Keratinocyte (primary cell): ENCODE measurements around the gene SLC6A9. TPM values are rescaled to one million over a fixed set of nuclear protein-coding genes. Genes with fewer than 3 reads are reported as not detected.

Source experiments
- DNase-seq: peaks from one replicate; pipeline ENCODE4 v3.0.0-alpha.2; 2011; ENCODE audit warnings: low read depth, missing footprints, low spot score
- FAIRE-seq: peaks from 2 replicates; lab custom pipeline; 2011; peaks lifted over from hg19 to GRCh38; lab: Jason Lieb, UNC
- H2AFZ ChIP-seq: 2 replicates; pipeline ENCODE4 v1.6.0; 2012; ENCODE audit warnings: low read length, control low read depth, inconsistent platforms; ENCODE audit not compliant: control insufficient read depth
- H3K27ac ChIP-seq: 2 replicates; pipeline ENCODE4 v1.5.1; 2011; ENCODE audit warnings: low read length; ENCODE audit not compliant: control insufficient read depth, insufficient read depth
- H3K27me3 ChIP-seq: 3 replicates; pipeline ENCODE4 v1.6.0; 2011; ENCODE audit warnings: low read length; ENCODE audit not compliant: control insufficient read depth, insufficient read depth; ENCODE audit errors: extremely low read depth
- H3K36me3 ChIP-seq, 2 experiments: 2 replicates in 1 of 2; 3 replicates in 1 of 2; pipeline ENCODE4 v1.5.1; 2011; ENCODE audit warnings: low read length in 2 of 2, mild to moderate bottlenecking in 1 of 2; ENCODE audit not compliant: control insufficient read depth in 2 of 2, insufficient read depth in 2 of 2; ENCODE audit errors: extremely low read depth in 1 of 2
- H3K4me1 ChIP-seq: 3 replicates; pipeline ENCODE4 v1.5.1; 2011; ENCODE audit warnings: low read length; ENCODE audit not compliant: control insufficient read depth, insufficient read depth; ENCODE audit errors: extremely low read depth
- H3K4me2 ChIP-seq: 3 replicates; pipeline ENCODE4 v1.6.0; 2011; ENCODE audit warnings: low read depth, low read length; ENCODE audit not compliant: control insufficient read depth, insufficient read depth; ENCODE audit errors: extremely low read depth
- H3K4me3 ChIP-seq, 3 experiments: fragments of 200-600 bp in 1 of 3; sonication (generic) in 1 of 3; 2 replicates in 2 of 3; 3 replicates in 1 of 3; pipeline ENCODE4 v1.5.1; 2011 to 2016; ENCODE audit warnings: low read length in 3 of 3, mild to moderate bottlenecking in 3 of 3, control low read depth in 2 of 3, inconsistent platforms in 1 of 3, low read depth in 1 of 3, mixed read lengths in 1 of 3, mixed run types in 1 of 3, moderate library complexity in 1 of 3; ENCODE audit not compliant: control insufficient read depth in 2 of 3, insufficient read depth in 2 of 3; ENCODE audit errors: extremely low read depth in 1 of 3
- H3K79me2 ChIP-seq: 2 replicates; pipeline ENCODE4 v1.6.0; 2012; ENCODE audit warnings: low read length; ENCODE audit not compliant: control insufficient read depth, insufficient read depth
- H3K9ac ChIP-seq: 3 replicates; pipeline ENCODE4 v1.6.0; 2011; ENCODE audit warnings: low read length; ENCODE audit not compliant: control insufficient read depth, insufficient read depth; ENCODE audit errors: extremely low read depth
- H3K9me1 ChIP-seq: 3 replicates; pipeline ENCODE4 v1.6.0; 2011; ENCODE audit warnings: low read length; ENCODE audit not compliant: control insufficient read depth, insufficient read depth; ENCODE audit errors: extremely low read depth
- H3K9me3 ChIP-seq: 2 replicates; pipeline ENCODE4 v1.5.1; 2012; ENCODE audit warnings: low read depth, low read length; ENCODE audit not compliant: control insufficient read depth
- H4K20me1 ChIP-seq: 3 replicates; pipeline ENCODE4 v1.6.0; 2011; ENCODE audit warnings: low read length; ENCODE audit not compliant: control insufficient read depth, insufficient read depth; ENCODE audit errors: extremely low read depth
- EZH2 ChIP-seq: IDR thresholded peaks from one replicate; pipeline ENCODE4 v1.6.1; 2012; ENCODE audit warnings: inconsistent platforms, mild to moderate bottlenecking, low read length, moderate library complexity
- dilution Hi-C: fragments of 300-500 bp; cut with MboI; formaldehyde crosslinking; loops from one replicate; pipeline ENCODE4 v1.7.0; 2020; ENCODE audit warnings: low sequenced_read_pairs; ENCODE audit not compliant: extremely low pct_ligation_motif_present
- polyA plus RNA-seq, 5 experiments: library from polyadenylated mRNA; depleted of rRNA in 3 of 5; stranded (reverse) in 3 of 5; stranded (forward) in 1 of 5; unstranded in 1 of 5; fragments of >200 nt; gene quantifications; 1 replicate in 1 of 5; 2 replicates in 3 of 5; 3 replicates in 1 of 5; pipeline versions ENCODE4 v1.2.1 to v1.2.3, GENCODE V29; 2011 to 2012; ENCODE audit warnings: missing spikeins in 2 of 5, low read depth in 1 of 5, low replicate concordance in 1 of 5
- TF ChIP-seq, protein P1 (sequence below), 3 experiments: IDR thresholded peaks in 1 of 3; conservative IDR thresholded peaks in 1 of 3; optimal IDR thresholded peaks in 1 of 3; 2 replicates in 2 of 3; 3 replicates in 1 of 3; pipeline versions ENCODE3 to v1.5.1; 2011; ENCODE audit warnings: low read length in 3 of 3, mild to moderate bottlenecking in 3 of 3, moderate library complexity in 2 of 3, control low read depth in 1 of 3, inconsistent platforms in 1 of 3; ENCODE audit not compliant: insufficient read depth in 2 of 3; ENCODE audit errors: extremely low read depth in 1 of 3

SLC6A9 gene
- polyA plus RNA-seq, 1 donor (not counting 4 experiments of a cell fraction or from before 2014, with no cell fraction given): 5.3 TPM

DNA sequence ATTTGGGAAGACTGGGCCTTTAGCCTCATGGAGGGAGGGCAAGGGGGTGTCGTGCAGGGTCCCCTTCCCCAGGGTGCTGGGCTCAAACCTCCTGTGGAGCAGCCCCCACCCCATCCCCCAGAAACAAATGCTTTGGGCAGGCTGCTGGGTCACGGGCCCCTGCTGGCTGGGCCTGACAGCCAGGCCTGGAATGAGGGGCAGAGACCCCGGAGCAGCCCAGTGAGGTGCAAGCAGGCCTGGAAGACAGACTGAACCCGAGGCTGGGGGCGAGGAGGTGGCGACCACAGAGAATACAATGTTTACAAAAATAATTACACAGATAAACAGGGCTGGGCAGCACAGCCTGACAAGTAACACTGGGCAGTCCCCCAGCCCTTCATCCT, 34.5 kb downstream of the SLC6A9 start:
- no peak for FAIRE-seq
- dilution Hi-C loops: no loop called here
- H3K27ac ChIP-seq: no peak overlapping the region
- H3K4me3 ChIP-seq: no peak overlapping the region
- no peaks in the 10 kb centered on the region for H3K79me2 ChIP-seq
- no peaks in the 10 kb centered on the region for H3K9me3 ChIP-seq
- no peak overlapping the region for H3K9ac ChIP-seq
- H3K4me1 ChIP-seq: peaks cover 15% of the 10 kb centered on the region
- H3K36me3 ChIP-seq: peaks cover 2 to 3% of the 10 kb centered on the region in 2 experiments
- H2AFZ ChIP-seq: no peak overlapping the region
- H3K27me3 ChIP-seq: no peaks in the 10 kb centered on the region
- H3K4me2 ChIP-seq: no peak overlapping the region
- DNase-seq: no peak
- no peaks in the 10 kb centered on the region for H4K20me1 ChIP-seq
- TF ChIP-seq, protein P1, sequence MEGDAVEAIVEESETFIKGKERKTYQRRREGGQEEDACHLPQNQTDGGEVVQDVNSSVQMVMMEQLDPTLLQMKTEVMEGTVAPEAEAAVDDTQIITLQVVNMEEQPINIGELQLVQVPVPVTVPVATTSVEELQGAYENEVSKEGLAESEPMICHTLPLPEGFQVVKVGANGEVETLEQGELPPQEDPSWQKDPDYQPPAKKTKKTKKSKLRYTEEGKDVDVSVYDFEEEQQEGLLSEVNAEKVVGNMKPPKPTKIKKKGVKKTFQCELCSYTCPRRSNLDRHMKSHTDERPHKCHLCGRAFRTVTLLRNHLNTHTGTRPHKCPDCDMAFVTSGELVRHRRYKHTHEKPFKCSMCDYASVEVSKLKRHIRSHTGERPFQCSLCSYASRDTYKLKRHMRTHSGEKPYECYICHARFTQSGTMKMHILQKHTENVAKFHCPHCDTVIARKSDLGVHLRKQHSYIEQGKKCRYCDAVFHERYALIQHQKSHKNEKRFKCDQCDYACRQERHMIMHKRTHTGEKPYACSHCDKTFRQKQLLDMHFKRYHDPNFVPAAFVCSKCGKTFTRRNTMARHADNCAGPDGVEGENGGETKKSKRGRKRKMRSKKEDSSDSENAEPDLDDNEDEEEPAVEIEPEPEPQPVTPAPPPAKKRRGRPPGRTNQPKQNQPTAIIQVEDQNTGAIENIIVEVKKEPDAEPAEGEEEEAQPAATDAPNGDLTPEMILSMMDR (optimal IDR thresholded peaks at IDR 0.05 in 1 of 3, IDR thresholded peaks at IDR 0.05 in 1 of 3, conservative IDR thresholded peaks at IDR 0.05 in 1 of 3; ENCODE audit: extremely low read depth in 1 of 3, insufficient read depth in 2 of 3, low read length in 3 of 3): no peak
- no peak for TF ChIP-seq EZH2
- no peaks in the 10 kb centered on the region for H3K9me1 ChIP-seq

DNA sequence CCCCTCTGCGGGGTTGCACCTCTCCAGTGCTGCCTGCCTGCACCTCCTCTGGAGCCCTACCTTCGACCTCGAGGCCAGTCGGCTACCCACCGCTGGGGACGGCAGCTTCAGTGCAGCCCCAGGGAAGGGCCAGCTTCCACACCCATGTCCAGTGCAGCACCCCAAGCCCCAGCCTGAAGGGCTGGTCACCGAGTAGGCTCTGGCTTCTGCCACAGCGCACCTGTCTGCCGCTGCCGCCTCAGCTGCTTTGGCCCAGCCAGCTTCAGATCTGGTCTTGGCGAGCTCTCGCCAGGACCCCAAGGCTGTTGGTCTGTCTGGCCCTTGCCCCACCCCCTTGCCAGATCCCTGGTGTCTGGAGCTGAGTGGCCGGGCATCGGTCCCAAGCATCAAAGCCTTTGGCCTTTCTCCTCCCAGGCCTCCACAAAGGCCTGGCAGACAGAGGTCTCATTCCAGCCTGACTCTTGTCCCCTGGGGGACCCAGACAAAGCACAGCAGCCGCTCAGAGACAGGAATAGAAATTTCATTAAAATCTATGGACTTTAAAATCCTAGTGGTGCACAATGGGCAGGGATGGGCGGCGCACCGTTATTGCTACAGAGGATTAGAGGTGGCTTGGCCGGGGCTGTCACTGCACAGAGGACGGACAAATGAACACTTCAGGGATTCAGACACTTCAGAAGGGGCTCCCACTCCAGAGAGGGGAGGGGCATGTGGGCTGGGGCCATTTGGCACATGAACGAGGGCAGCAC, 35.1 kb downstream of the SLC6A9 start:
- FAIRE-seq (no peak), DNase-seq (no peak)
- H3K4me1 ChIP-seq: peaks cover 16% of the 10 kb centered on the region
- H3K27ac ChIP-seq: no peak overlapping the region
- dilution Hi-C loops: no loop called here
- H3K36me3 ChIP-seq: peaks cover 2 to 3% of the 10 kb centered on the region in 2 experiments
- H3K9ac ChIP-seq: no peak overlapping the region
- H4K20me1 ChIP-seq: no peaks in the 10 kb centered on the region
- H3K4me3 ChIP-seq: no peak overlapping the region
- no peaks in the 10 kb centered on the region for H3K27me3 ChIP-seq
- H2AFZ ChIP-seq: no peak overlapping the region
- no peaks in the 10 kb centered on the region for H3K79me2 ChIP-seq
- TF ChIP-seq EZH2: no peak
- TF ChIP-seq, protein P1 (optimal IDR thresholded peaks at IDR 0.05 in 1 of 3, IDR thresholded peaks at IDR 0.05 in 1 of 3, conservative IDR thresholded peaks at IDR 0.05 in 1 of 3; ENCODE audit: extremely low read depth in 1 of 3, insufficient read depth in 2 of 3, low read length in 3 of 3): no peak
- no peaks in the 10 kb centered on the region for H3K9me1 ChIP-seq
- no peaks in the 10 kb centered on the region for H3K9me3 ChIP-seq
- no peak overlapping the region for H3K4me2 ChIP-seq
